ENCODE measurements around the gene OPN5. TPM values are rescaled to one million over a fixed set of nuclear protein-coding genes. Genes with fewer than 3 reads are reported as not detected.

OPN5 gene
- not detected in 2 replicates for total RNA-seq

GRCh38 chr6:47781732-47782131 lies at the start of gene OPN5:
Gene OPN5 (plus strand): TSS chr6:47782032. CDS start chr6:47782067, 35 bp downstream.

Small RNAs within 50 kb of the gene (small RNA-seq; reads per million reads assigned to genes)
- gene RNU1-105P (ENCODE audit: low replicate concordance), result 0.49 reads per million, percentile 18 among the genes with 10 or more reads in this experiment

Other genes starting within 250 kb of the OPN5 start
- gene ADGRF4, start 83.5 kb upstream of the OPN5 start, total RNA-seq, result 0.22 and 0.29 TPM in 2 replicates

Measured in placental pericyte (primary cell).